Tibial artery (tissue), 4 donors: ENCODE data around the gene TRPC4AP.

Source experiments
- DNase-seq, 2 donors: peaks; one replicate each; pipeline ENCODE4 v3.0.0-alpha.2; 2019
- H3K27ac ChIP-seq, 2 donors: fragments of 200-600 bp; sonication (generic) in 1 of 2; 1 replicate in 1 of 2; 2 replicates in 1 of 2; pipeline ENCODE4 v1.5.1; 2018 to 2019; ENCODE audit warnings: mild to moderate bottlenecking in 1 of 2
- H3K27me3 ChIP-seq, 2 donors: fragments of 200-600 bp; sonication (generic) in 1 of 2; one replicate each; pipeline versions ENCODE4 v1.5.1 to v1.6.0; 2016 to 2019
- H3K36me3 ChIP-seq, 3 donors: fragments of 200-600 bp; sonication (generic) in 2 of 3; one replicate each; pipeline ENCODE4 v1.5.1; 2016 to 2019; ENCODE audit warnings: mild to moderate bottlenecking in 2 of 3
- H3K4me1 ChIP-seq, 4 donors: fragments of 200-600 bp; sonication (generic) in 2 of 4; 1 replicate in 3 of 4; 2 replicates in 1 of 4; pipeline ENCODE4 v1.5.1; 2016 to 2019
- H3K4me3 ChIP-seq, 2 donors: fragments of 200-600 bp; sonication (generic) in 1 of 2; 1 replicate in 1 of 2; 2 replicates in 1 of 2; pipeline ENCODE4 v1.5.1; 2018 to 2019; ENCODE audit warnings: mild to moderate bottlenecking in 2 of 2
- H3K9me3 ChIP-seq, 3 donors: fragments of 200-600 bp; sonication (generic) in 1 of 3; one replicate each; pipeline ENCODE4 v1.5.1; 2016 to 2019
- CTCF ChIP-seq, 2 experiments: fragments of 200-600 bp in 1 of 2; fragments of 450-650 bp in 1 of 2; IDR thresholded peaks; one replicate each; pipeline ENCODE4 v1.5.1; 2017 to 2019; ENCODE audit warnings: antibody characterized with exemption in 2 of 2, mild to moderate bottlenecking in 1 of 2, moderate library complexity in 1 of 2
- intact Hi-C: fragments of 100-400 bp; cut with DNase I; formaldehyde crosslinking; loops from one replicate; pipeline ENCODE4 v1.15.0; 2023; ENCODE audit warnings: low total_unique reads

Gene TRPC4AP

DNA sequence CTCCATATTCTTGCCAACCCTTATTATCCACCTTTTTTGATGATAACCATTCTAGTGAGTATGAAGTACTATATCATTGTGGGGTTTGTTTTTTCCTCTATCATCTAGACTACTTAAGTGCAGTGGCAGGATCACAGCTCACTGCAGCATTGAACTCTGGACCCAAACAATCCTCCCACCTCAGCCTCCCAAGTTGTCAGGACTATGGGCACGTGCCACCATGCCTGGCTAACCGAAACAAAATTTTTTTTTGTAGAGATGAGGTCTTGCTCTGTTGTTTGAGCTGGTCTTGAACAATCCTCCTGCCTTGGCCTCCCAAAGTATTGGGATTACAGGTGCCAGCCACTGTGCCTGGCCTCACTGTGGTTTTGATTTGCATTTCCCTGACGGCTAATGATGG lies 67.5 kb downstream of the TRPC4AP start:
- H3K4me1 ChIP-seq: no peaks in the 10 kb centered on the region
- H3K9me3 ChIP-seq: no peaks in the 10 kb centered on the region
- H3K36me3 ChIP-seq: peaks cover 22 to 85% (median 47%) of the 10 kb centered on the region in 3 donors
- intact Hi-C loops: no loop called here
- H3K27me3 ChIP-seq: no peaks in the 10 kb centered on the region
- H3K27ac ChIP-seq: no peak overlapping the region
- H3K4me3 ChIP-seq: no peak overlapping the region
- DNase-seq: no peak
- TF ChIP-seq CTCF (IDR thresholded peaks at IDR 0.05): no peak

GRCh38 chr20:35023624-35024023 lies 69.0 kb downstream of the TRPC4AP start:
- TF ChIP-seq CTCF (IDR thresholded peaks at IDR 0.05): no peak
- intact Hi-C loops: no loop called here
- DNase-seq: no peak
- Histone ChIP-seq H3K4me3 (no peak overlapping the region), H3K27ac (no peak overlapping the region), H3K36me3 (peaks cover 31 to 86% (median 49%) of the 10 kb centered on the region in 3 donors), H3K27me3 (no peaks in the 10 kb centered on the region), H3K4me1 (no peaks in the 10 kb centered on the region), H3K9me3 (no peaks in the 10 kb centered on the region)

DNA sequence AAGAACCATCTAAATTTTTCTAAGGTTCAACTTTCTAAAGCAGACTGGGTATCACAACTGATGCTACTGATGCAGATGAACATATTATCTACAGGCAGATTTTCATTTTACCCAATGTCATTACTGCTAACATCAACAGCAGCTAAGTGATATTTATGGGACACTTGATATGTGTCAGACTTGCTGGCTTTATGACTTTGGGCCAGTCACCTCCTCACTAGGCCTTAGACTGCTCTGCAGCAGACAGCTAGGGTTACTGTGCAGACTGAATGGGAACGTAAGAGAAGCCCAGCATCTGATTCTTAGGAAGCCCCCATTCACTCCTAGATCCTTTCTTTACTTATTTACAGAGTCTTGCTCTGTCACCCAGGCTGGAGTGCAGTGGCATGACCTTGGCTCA lies 70.8 kb downstream of the TRPC4AP start:
- H3K27ac ChIP-seq: no peak overlapping the region
- DNase-seq: no peak
- H3K4me3 ChIP-seq: no peak overlapping the region
- intact Hi-C loops: no loop called here
- H3K9me3 ChIP-seq: no peaks in the 10 kb centered on the region
- H3K36me3 ChIP-seq: peaks cover 31 to 88% (median 47%) of the 10 kb centered on the region in 3 donors
- H3K27me3 ChIP-seq: no peaks in the 10 kb centered on the region
- TF ChIP-seq CTCF (IDR thresholded peaks at IDR 0.05): no peak
- H3K4me1 ChIP-seq: no peaks in the 10 kb centered on the region

- Histone ChIP-seq H3K36me3 (peaks cover 31 to 85% (median 47%) of the 10 kb centered on the region in 3 donors), H3K4me3 (no peak overlapping the region), H3K9me3 (no peaks in the 10 kb centered on the region), H3K27ac (no peak overlapping the region), H3K27me3 (no peaks in the 10 kb centered on the region), H3K4me1 (no peaks in the 10 kb centered on the region)
- no peak for TF ChIP-seq CTCF (IDR thresholded peaks at IDR 0.05)
- intact Hi-C loops: no loop called here
- no peak for DNase-seq
Measured at GRCh38 chr20:35021063-35021462, 71.5 kb downstream of the TRPC4AP start.

GRCh38 chr20:35020108-35020928 lies 72.3 kb downstream of the TRPC4AP start:
- no peak for TF ChIP-seq CTCF (IDR thresholded peaks at IDR 0.05)
- Histone ChIP-seq H3K27ac (no peak overlapping the region), H3K36me3 (peaks cover 37 to 86% (median 52%) of the 10 kb centered on the region in 3 donors)

More at GRCh38 chr20:35020108-35020928, 72.3 kb downstream of the TRPC4AP start:
- Histone ChIP-seq H3K9me3 (no peaks in the 10 kb centered on the region), H3K27me3 (no peaks in the 10 kb centered on the region), H3K4me1 (no peaks in the 10 kb centered on the region), H3K4me3 (no peak overlapping the region)
- no peak for DNase-seq
- intact Hi-C loops: no loop called here
